ENCODE measurements around the gene DZIP1L.

DNA sequence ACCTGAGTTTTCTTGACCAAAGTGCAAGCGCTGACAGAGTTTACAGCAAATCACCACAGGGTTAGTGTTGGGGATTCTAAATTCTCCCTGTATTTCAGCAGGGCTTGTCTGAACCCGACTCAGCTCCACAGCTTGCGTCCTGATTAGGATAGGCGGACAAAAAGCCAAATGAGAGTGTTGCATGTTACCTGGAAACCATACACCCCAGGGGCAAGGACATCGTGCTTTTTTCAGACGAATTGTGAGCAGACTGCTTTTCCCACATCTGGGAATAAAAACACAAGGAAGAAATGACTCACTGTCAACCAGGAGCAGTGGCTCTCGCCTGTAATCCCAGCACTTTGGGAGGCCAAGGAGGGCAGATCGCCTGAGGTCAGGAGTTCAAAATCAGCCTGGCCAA, 3.0 kb downstream of the DZIP1L start:
- TF ChIP-seq CTCF (conservative IDR thresholded peaks at IDR 0.05; ENCODE audit: low read depth in 2 of 2) (no peak), EZH2 (IDR thresholded peaks at IDR 0.05; ENCODE audit: low read depth, unreplicated experiment) (no peak), REST (IDR thresholded peaks at IDR 0.05; ENCODE audit: unreplicated experiment) (no peak), CREB1 (CRISPR knock-in tag; IDR thresholded peaks at IDR 0.05; ENCODE audit: low read depth) (no peak), POLR2AphosphoS5 (IDR thresholded peaks at IDR 0.05; ENCODE audit: low read depth) (no peak), EZH2phosphoT487 (IDR thresholded peaks at IDR 0.05; ENCODE audit: unreplicated experiment) (no peak), JUNB (IDR thresholded peaks at IDR 0.05; ENCODE audit: unreplicated experiment) (no peak), ZNF114 (CRISPR knock-in tag; IDR thresholded peaks at IDR 0.05) (no peak)

All from GM23338 (cell line).